ENCODE results near the gene PHLPP1. TPM values are rescaled to one million over a fixed set of nuclear protein-coding genes. Genes with fewer than 3 reads are reported as not detected.
A peak's percentile ranks its signal among the peaks of the same experiment; 100 is the strongest.

PHLPP1 gene
- total RNA-seq, result 4.4 and 5.0 TPM in 2 replicates
- polyA plus RNA-seq, result 3.6 and 6.9 TPM in 2 replicates
- 3.4 and 5.2 TPM in 2 replicates for polyA plus RNA-seq (2012)
- polyA minus RNA-seq (ENCODE audit: low replicate concordance), result 11.2 and 13.2 TPM in 2 replicates

GRCh38 chr18:62715436-62715758 is at the start of gene PHLPP1:
Gene PHLPP1, plus strand, starts transcription at chr18:62715541. Its CDS starts 143 bp downstream, at chr18:62715684.
- DNase-seq (ENCODE audit: low read depth in 2 of 2), result no peak
- Histone ChIP-seq H4K20me1 (ENCODE audit: control insufficient read depth, extremely low read depth, insufficient read depth, low read length) (no peaks in the 10 kb centered on the region), H3K4me3 (replicated peaks in 1 of 4; ENCODE audit: control extremely low read depth in 1 of 4, insufficient read depth in 1 of 4, low read depth in 3 of 4, low read length in 4 of 4) (peak within 1 kb of the TSS; percentile 37 to 85 (median 64)), H3K27ac (ENCODE audit: insufficient read depth, low read length) (peak within 1 kb of the TSS; percentile 80), H3K9me3 (ENCODE audit: control insufficient read depth, insufficient read depth, low read depth, low read length) (no peaks in the 10 kb centered on the region), H3K36me3 (ENCODE audit: control insufficient read depth, insufficient read depth, low read length) (no peaks in the 10 kb centered on the region), H3K9ac (ENCODE audit: insufficient read depth, low read length) (peak within 1 kb of the TSS; percentile 80), H3K79me2 (ENCODE audit: control insufficient read depth, insufficient read depth, low read length) (peaks cover 10% of the 10 kb centered on the region), H3K27me3 (ENCODE audit: control insufficient read depth, insufficient read depth, low read length) (no peaks in the 10 kb centered on the region), H2AFZ (ENCODE audit: low read length) (peak within 1 kb of the TSS; percentile 98), H3K4me1 (ENCODE audit: control insufficient read depth, extremely low read depth, insufficient read depth, low read length) (peaks cover 3% of the 10 kb centered on the region), H3K4me2 (ENCODE audit: extremely low read depth, insufficient read depth, low read length) (peak within 1 kb of the TSS; percentile 91)
- TF ChIP-seq CTCF (conservative IDR thresholded peaks at IDR 0.05 in 1 of 2, IDR thresholded peaks at IDR 0.05 in 1 of 2; ENCODE audit: low read depth in 1 of 2, low read length in 2 of 2) (no peak), EZH2 (IDR thresholded peaks at IDR 0.05; ENCODE audit: low read length, missing control alignments) (no peak)

- no peaks in the 10 kb centered on the region for H3K4me1 ChIP-seq (ENCODE audit: control insufficient read depth, extremely low read depth, insufficient read depth, low read length)
- H3K79me2 ChIP-seq (ENCODE audit: control insufficient read depth, insufficient read depth, low read length), result no peaks in the 10 kb centered on the region
- no peak overlapping the region for H3K4me2 ChIP-seq (ENCODE audit: extremely low read depth, insufficient read depth, low read length)
- H3K27ac ChIP-seq (ENCODE audit: insufficient read depth, low read length), result no peak overlapping the region
- no peak for DNase-seq (ENCODE audit: low read depth in 2 of 2)
- H3K27me3 ChIP-seq (ENCODE audit: control insufficient read depth, insufficient read depth, low read length), result no peaks in the 10 kb centered on the region
- H3K36me3 ChIP-seq (ENCODE audit: control insufficient read depth, insufficient read depth, low read length), result no peaks in the 10 kb centered on the region
- TF ChIP-seq EZH2 (IDR thresholded peaks at IDR 0.05; ENCODE audit: low read length, missing control alignments) (no peak), CTCF (conservative IDR thresholded peaks at IDR 0.05 in 1 of 2, IDR thresholded peaks at IDR 0.05 in 1 of 2; ENCODE audit: low read depth in 1 of 2, low read length in 2 of 2) (no peak)
- no peak overlapping the region for H3K9ac ChIP-seq (ENCODE audit: insufficient read depth, low read length)
- H2AFZ ChIP-seq (ENCODE audit: low read length), result no peak overlapping the region
- no peak overlapping the region for H3K4me3 ChIP-seq (replicated peaks in 1 of 4; ENCODE audit: control extremely low read depth in 1 of 4, insufficient read depth in 1 of 4, low read depth in 3 of 4, low read length in 4 of 4)
- no peaks in the 10 kb centered on the region for H4K20me1 ChIP-seq (ENCODE audit: control insufficient read depth, extremely low read depth, insufficient read depth, low read length)
- H3K9me3 ChIP-seq (ENCODE audit: control insufficient read depth, insufficient read depth, low read depth, low read length), result no peaks in the 10 kb centered on the region
These were observed 46.1 kb upstream of the PHLPP1 start for GRCh38 chr18:62669225-62669624.

GRCh38 chr18:62670573-62670972 is 44.8 kb upstream of the PHLPP1 start:
- H3K4me3 ChIP-seq (replicated peaks in 1 of 4; ENCODE audit: control extremely low read depth in 1 of 4, insufficient read depth in 1 of 4, low read depth in 3 of 4, low read length in 4 of 4), result no peak overlapping the region
- no peaks in the 10 kb centered on the region for H3K79me2 ChIP-seq (ENCODE audit: control insufficient read depth, insufficient read depth, low read length)
- H3K27me3 ChIP-seq (ENCODE audit: control insufficient read depth, insufficient read depth, low read length), result no peaks in the 10 kb centered on the region
- H3K9me3 ChIP-seq (ENCODE audit: control insufficient read depth, insufficient read depth, low read depth, low read length), result no peaks in the 10 kb centered on the region
- H3K36me3 ChIP-seq (ENCODE audit: control insufficient read depth, insufficient read depth, low read length), result no peaks in the 10 kb centered on the region
- no peak overlapping the region for H3K9ac ChIP-seq (ENCODE audit: insufficient read depth, low read length)
- no peak overlapping the region for H2AFZ ChIP-seq (ENCODE audit: low read length)
- TF ChIP-seq CTCF (conservative IDR thresholded peaks at IDR 0.05 in 1 of 2, IDR thresholded peaks at IDR 0.05 in 1 of 2; ENCODE audit: low read depth in 1 of 2, low read length in 2 of 2), result no peak
- no peak for TF ChIP-seq EZH2 (IDR thresholded peaks at IDR 0.05; ENCODE audit: low read length, missing control alignments)
- H3K4me1 ChIP-seq (ENCODE audit: control insufficient read depth, extremely low read depth, insufficient read depth, low read length), result no peaks in the 10 kb centered on the region
- no peak overlapping the region for H3K4me2 ChIP-seq (ENCODE audit: extremely low read depth, insufficient read depth, low read length)
- H4K20me1 ChIP-seq (ENCODE audit: control insufficient read depth, extremely low read depth, insufficient read depth, low read length), result no peaks in the 10 kb centered on the region
- H3K27ac ChIP-seq (ENCODE audit: insufficient read depth, low read length), result no peak overlapping the region
- DNase-seq (ENCODE audit: low read depth in 2 of 2), result no peak
